Stimulated activated CD4-positive, alpha-beta T cell treated with anti-CD3 and anti-CD28 coated beads, Interleukin-1b, Interleukin-23, amount 100 ng/mL, for 48 hours (primary cell): ENCODE measurements around the gene DHDH.
"Not testable (repeated sequence)": the region's sequence is repeated elsewhere in the genome, so short reads cannot be mapped to it uniquely, and the experiment has no call there.

Experiments used
- DNase-seq: peaks from one replicate; pipeline ENCODE4 v3.0.0-alpha.2; 2020

The DHDH gene

GRCh38 chr19:48933382-48933932 lies at the start of gene DHDH:
DHDH (plus strand) TSS chr19:48933699; CDS start chr19:48933722, 23 bp downstream.
- DNase-seq, result peak; percentile 79

- DNase-seq, result no peak
These were observed 49.8 kb upstream of the DHDH start for GRCh38 chr19:48883726-48884125.

GRCh38 chr19:48887861-48888612 lies 45.5 kb upstream of the DHDH start:
- DNase-seq, result no peak

DNA sequence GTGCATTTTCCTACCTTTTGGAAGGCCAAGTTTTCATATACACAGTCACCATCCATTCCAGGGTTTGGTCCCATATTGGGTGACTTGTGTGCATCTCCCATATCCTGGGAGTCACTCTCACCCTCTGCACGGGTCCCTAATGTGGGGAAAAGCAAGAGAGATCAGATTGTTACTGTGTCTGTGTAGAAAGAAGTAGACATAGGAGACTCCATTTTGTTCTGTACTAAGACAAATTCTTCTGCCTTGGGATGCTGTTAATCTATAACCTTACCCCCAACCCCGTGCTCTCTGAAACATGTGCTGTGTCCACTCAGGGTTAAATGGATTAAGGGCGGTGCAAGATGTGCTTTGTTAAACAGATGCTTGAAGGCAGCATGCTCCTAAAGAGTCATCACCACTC lies 44.0 kb upstream of the DHDH start:
- DNase-seq, result not testable (repeated sequence)

GRCh38 chr19:48890551-48890950 lies 42.9 kb upstream of the DHDH start:
- DNase-seq, result no peak

GRCh38 chr19:48895226-48895625 lies 38.3 kb upstream of the DHDH start:
- no peak for DNase-seq

GRCh38 chr19:48896191-48896720 lies 37.2 kb upstream of the DHDH start:
- peak; percentile 65 for DNase-seq

- DNase-seq, result no peak
These were observed 36.3 kb upstream of the DHDH start for GRCh38 chr19:48897181-48897580.

DNA sequence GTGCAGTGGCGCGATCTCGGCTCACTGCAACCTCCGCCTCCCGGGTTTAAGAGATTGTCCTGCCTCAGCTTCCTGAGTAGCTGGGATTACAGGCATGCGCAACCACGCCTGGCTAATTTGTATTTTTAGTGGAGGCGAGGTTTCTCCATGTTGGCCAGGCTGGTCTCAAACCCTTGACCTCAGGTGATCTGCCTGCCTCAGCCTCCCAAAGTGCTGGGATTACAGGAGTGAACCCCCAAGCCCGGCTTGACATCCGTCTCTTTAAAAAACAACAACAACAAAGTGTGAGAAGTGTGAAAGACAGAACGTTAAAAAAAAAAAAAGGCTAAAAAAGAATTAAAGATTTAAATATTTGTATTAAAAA lies 34.1 kb upstream of the DHDH start:
- not testable (repeated sequence) for DNase-seq

DNA sequence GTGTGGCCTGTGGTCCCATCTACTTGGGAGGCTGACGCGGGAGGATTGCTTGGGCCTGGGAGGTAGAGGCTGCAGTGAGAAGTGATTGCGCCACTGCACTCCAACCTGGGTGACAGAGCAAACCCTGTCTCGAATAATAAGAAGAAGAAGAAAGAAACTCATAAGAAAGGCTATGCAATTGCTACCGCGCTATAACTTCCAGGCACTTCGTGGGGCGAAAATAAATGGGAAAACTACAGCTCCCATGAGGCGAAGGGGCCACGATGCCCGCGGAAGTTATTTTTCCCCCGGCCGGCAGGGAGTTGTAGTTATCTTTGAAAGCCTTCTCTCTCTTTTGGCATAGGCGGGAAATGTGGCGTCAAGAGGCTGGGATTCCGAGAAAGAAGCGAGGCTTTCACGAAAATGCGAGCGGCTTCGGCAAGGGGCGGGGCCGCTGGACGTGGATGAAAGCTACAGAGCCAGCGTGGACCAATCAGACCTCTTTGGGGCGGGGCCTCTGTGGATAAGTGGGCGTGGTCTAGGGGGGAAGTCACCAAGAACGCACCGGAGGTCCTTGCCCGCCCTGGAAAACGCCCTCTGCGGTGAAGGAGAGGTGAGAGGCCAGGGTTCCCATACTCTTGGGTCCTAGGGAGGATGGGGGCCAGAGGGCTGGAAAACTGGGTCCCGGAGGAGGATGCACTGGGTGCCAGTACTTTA lies 33.6 kb upstream of the DHDH start, which contains the start of gene NUCB1:
NUCB1 (plus strand) TSS at position 532 of the 696 bp plus-strand sequence. CDS start 485 bp downstream, outside the sequence.
- DNase-seq, result peak; percentile 99

GRCh38 chr19:48900477-48901406 lies 32.8 kb upstream of the DHDH start:
- no peak for DNase-seq

GRCh38 chr19:48902291-48902690 lies 31.2 kb upstream of the DHDH start:
- not testable (repeated sequence) for DNase-seq

GRCh38 chr19:48903788-48904187 lies 29.7 kb upstream of the DHDH start:
- DNase-seq, result not testable (repeated sequence)

- no peak for DNase-seq
These were observed 27.8 kb upstream of the DHDH start for GRCh38 chr19:48905664-48906063.

GRCh38 chr19:48906324-48906723 lies 27.2 kb upstream of the DHDH start:
- no peak for DNase-seq

- DNase-seq, result no peak
These were observed 25.8 kb upstream of the DHDH start for GRCh38 chr19:48907671-48908070.

DNA sequence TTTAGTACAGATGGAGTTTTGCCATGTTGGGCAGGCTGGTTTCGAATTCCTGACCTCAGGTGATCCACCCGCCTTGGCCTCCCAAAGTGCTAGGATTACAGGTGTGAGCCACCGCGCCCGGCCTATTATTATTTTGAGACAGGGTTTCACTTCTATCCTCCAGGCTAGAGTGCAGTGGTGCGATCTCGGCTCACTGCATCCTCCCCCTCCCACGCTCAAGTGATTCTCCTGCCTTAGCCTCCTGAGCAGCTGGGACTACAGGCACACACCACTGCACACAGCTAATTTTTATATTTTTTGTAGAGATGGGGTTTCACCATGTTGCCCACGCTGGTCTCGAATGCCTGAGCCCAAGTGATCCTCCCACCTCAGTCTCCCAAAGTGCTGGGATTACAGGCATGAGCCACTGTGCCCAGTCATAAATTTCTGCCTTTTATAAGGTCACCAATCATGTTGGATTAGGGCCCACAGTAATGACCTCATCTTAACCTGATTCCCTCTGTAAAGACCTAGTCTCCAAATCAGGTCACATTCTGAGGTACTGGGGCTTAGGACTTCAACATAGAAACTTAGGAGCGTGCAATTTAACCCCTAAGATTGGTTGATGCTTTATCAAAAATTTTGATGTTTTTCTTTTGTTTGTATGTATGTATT lies 23.9 kb upstream of the DHDH start:
- DNase-seq, result not testable (repeated sequence)

GRCh38 chr19:48910803-48911202 lies 22.7 kb upstream of the DHDH start:
- DNase-seq, result no peak

DNA sequence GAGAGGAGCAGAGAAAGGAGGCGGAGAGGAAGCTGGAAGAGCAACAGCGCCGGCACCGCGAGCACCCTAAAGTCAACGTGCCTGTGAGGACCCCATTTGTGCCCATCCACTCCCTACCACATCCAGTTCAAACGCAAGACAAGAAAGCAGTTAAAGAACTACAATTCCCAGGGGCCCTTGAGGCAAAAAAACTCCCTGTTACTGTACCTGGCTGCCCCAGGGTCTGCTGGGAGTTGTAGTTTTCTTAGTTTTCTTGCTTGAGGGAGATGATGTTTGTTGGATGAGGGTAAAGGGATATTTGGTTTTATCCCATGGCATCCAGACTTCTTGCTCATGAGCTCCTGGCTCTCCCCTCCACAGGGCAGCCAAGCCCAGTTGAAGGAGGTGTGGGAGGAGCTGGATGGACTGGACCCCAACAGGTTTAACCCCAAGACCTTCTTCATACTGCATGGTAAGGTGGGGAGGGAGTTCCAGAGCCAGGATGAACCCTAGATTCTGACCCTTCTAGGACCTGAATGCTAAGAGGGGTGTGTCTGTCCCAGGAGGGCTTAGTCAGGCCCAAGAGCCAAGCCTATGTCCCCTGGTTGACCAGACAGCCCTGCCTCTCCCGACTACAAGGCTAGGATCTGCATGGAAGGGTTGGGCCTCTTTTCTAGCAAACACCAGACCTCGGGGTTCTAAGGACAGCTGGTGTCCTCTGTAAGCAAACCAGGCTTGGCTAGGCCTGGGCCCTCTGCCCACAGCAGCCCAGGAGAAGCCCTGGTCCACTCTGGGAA lies 20.2 kb upstream of the DHDH start:
- no peak for DNase-seq

DNA sequence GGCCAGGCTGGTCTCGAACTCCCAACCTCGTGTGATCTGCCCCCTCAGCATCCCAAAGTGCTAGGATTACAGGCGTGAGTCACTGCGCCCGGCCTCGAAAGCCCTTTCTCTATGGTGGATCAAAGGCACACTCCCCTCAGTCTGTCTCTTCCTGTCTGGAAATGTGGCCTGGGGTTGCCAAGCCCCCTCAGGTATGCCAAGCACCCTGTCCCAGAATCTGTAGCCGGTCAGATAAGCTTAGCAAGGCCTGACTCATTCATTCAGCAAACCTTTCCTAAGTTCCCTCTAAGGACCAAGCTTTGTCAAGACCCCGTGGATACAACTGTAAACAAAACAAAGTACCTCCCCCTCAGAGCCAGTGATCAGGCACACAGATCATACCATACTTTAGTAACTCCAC lies 19.3 kb upstream of the DHDH start:
- no peak for DNase-seq

DNA sequence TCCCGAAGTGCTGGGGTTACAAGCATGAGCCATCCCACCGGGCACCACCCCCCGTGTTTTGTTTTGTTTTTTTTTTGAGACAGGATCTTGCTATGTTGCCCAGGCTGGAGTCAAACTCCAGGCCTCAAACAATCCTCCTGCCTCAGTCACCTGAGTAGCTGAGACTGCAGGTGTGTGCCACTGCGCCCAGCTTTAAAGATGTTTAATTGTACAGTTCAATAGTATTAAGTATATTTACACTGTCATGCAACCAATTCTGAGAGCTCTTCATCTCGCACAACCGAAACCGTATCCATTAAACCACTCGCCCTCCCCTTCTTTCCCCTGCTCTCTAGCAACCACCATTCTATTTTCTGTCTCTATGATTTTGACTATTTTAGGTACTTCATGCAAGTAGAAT lies 17.7 kb upstream of the DHDH start:
- DNase-seq, result no peak
